NK-92 (cell line): ENCODE results near the gene COPG2.
"Not testable (repeated sequence)": the region's sequence is repeated elsewhere in the genome, so short reads cannot be mapped to it uniquely, and the experiment has no call there.

ENCODE experiments used
- DNase-seq: peaks from one replicate; lab custom pipeline; 2025; ENCODE audit not compliant: unreplicated experiment; lab: John Stamatoyannopoulos, UW

The COPG2 gene

DNA sequence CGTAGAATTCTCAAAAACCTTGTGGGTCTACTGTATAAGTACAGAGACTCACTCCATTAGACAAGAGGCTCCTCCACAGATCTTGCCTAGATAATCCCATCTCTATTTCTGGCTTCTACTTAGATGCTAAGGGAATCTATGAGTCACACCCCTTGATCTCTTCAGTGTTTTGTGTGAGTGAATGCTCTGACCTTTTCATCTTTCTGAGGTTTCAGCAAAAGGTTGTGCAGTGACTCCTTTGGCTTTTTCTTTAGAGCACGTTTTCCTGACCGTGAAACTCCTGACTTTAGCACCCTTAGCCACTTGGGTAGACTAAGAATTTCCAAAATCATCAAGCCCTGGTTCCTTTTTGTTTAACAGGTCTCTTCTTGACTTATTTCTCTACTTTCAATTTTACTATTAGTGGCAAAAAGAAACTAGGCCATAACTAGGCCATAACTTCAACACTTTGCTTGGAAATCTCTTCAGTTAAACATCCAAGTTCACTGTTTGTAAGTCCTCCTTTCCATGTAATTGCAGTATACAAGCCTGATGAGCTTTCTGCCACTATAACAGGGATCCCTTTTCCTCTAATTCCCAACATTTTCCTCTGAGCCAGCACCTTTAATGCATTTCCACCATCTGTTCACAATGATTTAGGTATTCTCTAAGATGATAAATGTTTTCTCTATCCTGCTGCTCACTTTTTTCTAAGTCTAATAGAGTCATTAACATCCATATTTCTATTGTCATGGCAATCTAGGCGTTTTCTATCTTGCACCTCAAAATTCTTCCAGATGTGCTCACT lies 19.4 kb downstream of the COPG2 start:
- DNase-seq = no peak

- no peak for DNase-seq
Measured at GRCh38 chr7:130648580-130648979, 20.0 kb downstream of the COPG2 start.

DNA sequence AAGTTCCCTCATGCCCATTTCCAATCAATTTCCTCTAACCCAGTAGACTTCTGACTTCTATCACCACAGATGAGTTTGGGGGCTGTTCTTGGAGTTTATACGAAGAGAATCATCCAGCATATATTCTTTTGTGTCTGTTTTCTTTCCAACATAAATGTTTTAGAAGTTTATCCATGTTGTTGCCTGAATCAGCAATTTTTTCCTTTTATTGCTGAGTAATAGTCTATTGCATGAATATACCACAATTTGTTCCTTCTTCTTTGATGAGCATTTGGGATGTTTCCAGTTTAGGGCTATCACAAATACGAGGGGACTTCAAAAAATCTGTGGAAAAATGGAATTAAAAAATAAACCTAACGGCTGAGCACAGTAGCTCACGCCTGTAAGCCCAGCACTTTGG lies 26.2 kb downstream of the COPG2 start:
- no peak for DNase-seq

DNA sequence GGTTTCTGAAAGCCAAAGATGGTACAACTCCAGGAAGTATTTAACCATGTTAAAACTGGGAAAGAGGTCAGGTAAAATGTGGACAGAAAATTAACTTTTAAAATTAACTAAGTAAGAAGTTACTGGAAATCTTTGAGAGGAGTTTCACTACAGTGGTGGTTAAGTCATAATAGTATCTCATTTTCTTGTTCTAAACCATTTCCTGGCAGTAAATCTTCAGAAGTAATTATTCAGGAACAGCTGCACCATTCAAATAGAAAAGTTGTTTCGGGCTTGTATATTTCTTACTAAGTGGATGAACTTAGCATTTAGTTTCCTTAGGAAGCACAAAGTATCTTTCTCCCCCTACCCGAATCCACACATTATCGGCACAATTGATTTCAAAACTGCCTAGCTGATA lies 27.1 kb downstream of the COPG2 start:
- DNase-seq = no peak

DNA sequence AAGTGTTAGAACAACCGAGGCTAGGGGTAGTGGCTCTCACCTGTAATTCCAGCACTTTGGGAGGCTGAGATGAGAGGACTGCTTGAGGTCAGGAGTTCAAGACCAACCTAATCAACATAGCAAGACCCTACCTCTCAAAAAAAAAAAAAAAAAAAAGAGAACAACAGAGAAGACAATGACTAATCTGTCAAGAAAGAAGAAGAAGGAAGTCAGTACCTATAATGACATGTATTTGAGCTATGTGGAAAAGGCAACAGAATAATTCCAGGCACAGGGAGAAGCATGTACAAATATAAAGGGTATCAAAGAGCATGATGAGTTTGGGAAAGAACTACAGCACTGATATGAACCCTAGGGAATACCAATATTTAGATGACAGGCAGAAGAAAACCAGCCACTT lies 27.5 kb downstream of the COPG2 start:
- no peak for DNase-seq

- no peak for DNase-seq
Measured at GRCh38 chr7:130639388-130639787, 29.2 kb downstream of the COPG2 start.

DNA sequence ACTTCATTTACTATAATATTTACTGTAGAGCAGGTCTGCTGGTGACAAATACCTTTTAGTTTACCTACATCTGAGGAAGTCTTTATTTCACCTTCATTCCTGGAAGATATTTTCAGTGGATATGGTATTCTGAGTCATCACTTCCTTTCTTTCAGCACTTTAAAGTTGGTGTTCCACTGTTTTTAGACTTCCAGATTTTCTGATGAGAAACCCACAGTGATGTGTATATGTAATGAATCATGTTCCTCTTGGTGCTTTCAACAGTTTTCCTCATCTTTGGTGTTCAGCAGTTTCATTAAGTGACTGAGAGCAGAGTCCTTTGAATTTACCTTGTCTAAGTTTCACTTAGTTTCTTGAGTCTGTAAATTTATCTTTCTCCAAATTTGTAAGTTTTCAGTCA lies 36.4 kb downstream of the COPG2 start:
- DNase-seq = no peak

DNA sequence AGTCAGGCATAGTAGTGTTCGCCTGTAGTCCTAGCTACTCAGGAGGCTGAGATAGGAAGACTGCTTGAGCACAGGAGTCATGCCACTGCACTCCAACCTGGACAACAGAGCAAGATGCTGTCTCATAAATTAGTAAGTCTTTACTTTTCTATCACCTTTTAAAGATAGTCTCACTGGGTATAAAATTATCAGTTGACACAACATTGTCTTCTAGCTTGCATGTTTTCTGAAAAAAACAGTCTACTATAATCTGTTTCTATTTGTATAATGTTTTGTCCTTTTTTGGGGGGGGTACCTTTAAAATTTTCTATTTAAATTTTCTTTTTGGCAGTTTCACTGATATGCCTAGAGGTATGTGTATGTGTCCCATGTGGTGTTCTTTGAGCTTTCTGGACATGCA lies 39.6 kb downstream of the COPG2 start:
- DNase-seq = no peak

DNA sequence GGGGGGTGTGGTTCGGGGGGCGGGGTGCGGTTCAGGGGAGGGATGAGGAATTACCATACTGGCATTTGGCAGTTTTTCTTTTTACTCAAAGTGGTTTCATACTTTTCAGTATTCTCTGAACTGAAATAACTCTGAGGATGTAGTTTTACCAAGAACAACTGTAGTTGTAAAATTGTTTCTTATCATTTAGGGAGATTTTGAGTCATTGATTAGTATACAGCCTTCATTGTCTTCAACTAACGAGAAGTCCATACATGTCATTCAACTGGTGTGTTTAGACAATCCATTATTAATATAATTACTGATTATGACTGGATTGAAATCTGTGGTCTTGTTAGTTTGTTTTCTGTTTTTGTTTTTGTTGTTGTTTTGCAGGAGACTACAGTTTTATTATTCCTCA lies 40.8 kb downstream of the COPG2 start:
- DNase-seq = no peak

- no peak for DNase-seq
Measured at GRCh38 chr7:130622866-130623265, 45.7 kb downstream of the COPG2 start.

- DNase-seq = no peak
Measured at GRCh38 chr7:130615583-130615982, 53.0 kb downstream of the COPG2 start.

DNA sequence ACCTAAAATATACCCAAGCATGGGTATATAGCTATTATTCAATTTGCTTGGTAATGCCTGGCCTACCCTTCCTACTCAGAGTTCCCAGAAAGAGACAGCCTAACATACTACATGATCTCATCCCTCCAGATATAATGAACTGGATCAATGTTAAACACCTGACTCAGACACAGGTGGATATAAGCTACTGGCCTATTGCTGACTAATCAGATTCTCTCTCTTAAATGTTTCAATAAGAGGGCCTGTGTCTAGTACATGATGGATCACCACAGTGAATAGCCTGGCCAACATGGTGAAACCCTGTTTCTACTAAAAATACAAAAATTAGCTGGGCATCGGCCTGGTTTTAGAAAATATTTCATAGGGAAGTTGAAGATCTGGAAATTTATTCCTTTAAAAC lies 54.1 kb downstream of the COPG2 start:
- DNase-seq = no peak

- DNase-seq = no peak
Measured at GRCh38 chr7:130611218-130611617, 57.3 kb downstream of the COPG2 start.

GRCh38 chr7:130607066-130607465 lies 61.5 kb downstream of the COPG2 start:
- DNase-seq = not testable (repeated sequence)

- no peak for DNase-seq
Measured at GRCh38 chr7:130606161-130606560, 62.4 kb downstream of the COPG2 start.

- no peak for DNase-seq
Measured at GRCh38 chr7:130598056-130598455, 70.5 kb downstream of the COPG2 start.

DNA sequence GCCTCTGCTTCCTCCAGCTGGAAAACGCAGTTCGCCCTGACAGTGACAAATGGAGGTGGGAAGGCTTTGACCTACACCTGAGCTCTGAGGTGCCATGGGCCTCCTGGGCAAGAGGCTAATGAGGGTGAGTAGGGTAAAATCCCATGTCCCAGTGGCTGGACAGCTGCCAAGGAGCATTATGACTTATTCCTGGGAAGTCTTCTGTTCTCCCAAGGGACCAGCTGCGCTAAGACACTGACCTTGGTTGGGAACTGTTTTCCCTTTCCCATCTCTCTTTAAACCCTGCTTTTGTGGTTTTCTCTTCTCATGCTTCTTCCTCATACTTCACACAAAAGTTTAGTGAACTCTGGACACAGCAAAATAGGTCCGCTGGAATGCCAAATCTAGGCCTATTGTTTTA lies 72.6 kb downstream of the COPG2 start:
- DNase-seq = no peak

DNA sequence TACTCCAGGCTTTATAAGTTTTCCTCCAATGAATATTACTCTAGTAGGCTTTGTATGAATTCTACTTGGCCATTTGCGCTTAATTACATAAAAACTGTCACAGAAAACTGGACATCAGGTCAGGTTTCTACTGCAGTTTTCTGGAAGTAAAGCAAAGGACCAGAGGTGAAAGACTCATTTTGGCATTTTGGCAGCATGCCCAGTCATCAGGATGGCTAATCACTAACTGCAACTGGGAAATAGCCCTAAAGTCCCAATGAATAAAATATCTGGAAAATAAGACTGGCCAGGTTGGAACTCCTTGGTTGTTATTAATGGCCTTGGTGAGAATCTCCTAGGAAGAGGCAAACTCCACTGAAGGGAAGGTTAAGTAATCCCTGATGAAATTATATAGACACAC lies 75.5 kb downstream of the COPG2 start:
- DNase-seq = no peak

- not testable (repeated sequence) for DNase-seq
Measured at GRCh38 chr7:130591464-130591863, 77.1 kb downstream of the COPG2 start.

- not testable (repeated sequence) for DNase-seq
Measured at GRCh38 chr7:130585932-130586331, 82.6 kb downstream of the COPG2 start.

DNA sequence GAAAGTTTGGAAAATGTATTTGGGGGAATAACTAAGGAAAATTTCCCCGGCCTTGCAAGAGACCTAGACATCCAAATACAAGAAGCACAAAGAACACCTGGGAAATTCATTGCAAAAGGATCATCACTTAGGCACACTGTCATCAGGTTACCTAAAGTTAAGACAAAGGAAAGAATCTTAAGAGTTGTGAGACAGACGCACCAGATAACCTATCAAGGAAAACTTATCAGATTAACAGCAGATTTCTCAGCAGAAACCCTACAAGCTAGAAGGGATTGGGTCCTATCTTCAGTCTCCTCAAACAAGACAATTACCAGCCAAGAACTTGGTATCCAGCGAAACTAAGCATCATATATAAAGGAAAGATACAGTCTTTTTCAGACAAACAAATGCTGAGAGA lies 93.4 kb downstream of the COPG2 start:
- DNase-seq = not testable (repeated sequence)

DNA sequence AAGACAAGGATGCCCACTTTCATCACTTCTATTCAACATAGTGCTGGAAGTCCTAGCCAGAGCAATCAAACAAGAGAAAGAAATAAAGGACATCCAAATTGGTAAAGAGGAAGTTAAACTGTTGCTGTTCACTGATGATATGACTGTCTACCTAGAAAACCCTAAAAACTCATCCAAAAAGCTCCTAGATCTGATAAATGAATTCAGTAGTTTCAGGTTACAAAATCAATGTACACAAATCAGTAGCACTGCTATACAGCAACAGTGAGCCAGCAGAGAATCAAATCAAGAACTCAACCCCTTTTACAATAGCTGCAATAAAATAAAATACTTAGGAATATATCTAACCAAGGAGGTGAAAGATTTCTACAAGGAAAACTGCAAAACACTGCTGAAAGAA lies 98.4 kb downstream of the COPG2 start:
- not testable (repeated sequence) for DNase-seq

GRCh38 chr7:130566898-130567280 lies 101.7 kb downstream of the COPG2 start:
- DNase-seq = no peak
